ENCODE results near the gene RRBP1.
"Not testable (repeated sequence)": the region's sequence is repeated elsewhere in the genome, so short reads cannot be mapped to it uniquely, and the experiment has no call there.

Gene RRBP1

GRCh38 chr20:17709361-17710293 is 27.6 kb upstream of the RRBP1 start:
- no peak for DNase-seq (ENCODE audit: low read depth in 2 of 2)

DNA sequence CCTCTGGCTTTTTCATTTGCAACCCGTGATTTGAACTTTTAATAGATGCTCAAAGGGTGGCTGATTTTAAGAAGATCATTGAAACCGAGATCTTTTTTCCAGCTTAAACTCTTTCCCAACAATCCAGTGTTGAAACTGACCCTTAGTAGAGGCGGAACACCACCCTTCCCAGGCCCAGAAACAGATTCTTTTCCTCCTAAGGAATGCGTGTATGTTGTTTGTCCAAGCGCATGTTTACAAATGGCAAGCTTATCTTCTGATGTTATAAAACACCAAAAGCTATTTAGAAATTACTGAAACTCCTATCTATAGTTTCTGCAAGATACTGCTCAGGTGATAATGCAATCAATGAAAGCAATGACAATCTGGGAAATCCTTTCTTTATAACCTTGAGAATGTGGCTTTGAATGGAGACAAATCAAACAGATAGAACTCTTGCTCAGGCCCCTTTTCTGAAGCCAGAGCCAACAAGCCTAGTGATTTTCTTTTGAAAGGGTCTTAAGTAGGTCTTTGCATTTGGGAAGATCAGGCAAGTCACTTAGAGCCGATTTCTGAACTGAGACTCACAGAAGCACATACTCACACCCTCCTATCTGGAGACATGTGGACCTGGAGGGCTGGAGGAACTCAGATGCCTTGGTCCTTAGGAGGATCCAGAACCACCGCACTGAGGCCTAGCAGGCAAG is 26.8 kb upstream of the RRBP1 start:
- DNase-seq (ENCODE audit: low read depth in 2 of 2): no peak

- DNase-seq (ENCODE audit: low read depth in 2 of 2): not testable (repeated sequence)
Measured at GRCh38 chr20:17707951-17708350, 25.9 kb upstream of the RRBP1 start.

DNA sequence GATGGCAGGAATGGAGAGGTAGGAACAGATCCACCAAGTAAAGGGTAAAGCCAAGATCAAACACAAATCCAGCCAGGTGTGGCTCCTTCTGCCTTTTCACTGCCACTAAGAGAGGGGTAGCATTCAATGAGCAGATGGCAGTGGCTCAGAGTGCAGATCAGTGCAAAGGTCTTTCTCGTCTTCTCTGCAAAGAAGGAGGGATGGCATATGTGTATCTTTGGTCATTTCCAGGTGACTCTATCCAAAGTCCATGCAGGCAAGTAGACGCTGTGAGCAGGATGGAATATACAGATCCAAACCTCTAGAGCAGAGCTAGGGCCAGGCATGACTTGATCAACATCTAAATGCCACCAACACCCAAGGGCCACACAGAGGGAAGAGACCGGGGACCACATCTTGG is 24.6 kb upstream of the RRBP1 start:
- no peak for DNase-seq (ENCODE audit: low read depth in 2 of 2)

GRCh38 chr20:17705916-17706315 is 23.9 kb upstream of the RRBP1 start:
- DNase-seq (ENCODE audit: low read depth in 2 of 2): no peak

GRCh38 chr20:17704589-17705317 is 22.7 kb upstream of the RRBP1 start:
- no peak for DNase-seq (ENCODE audit: low read depth in 2 of 2)

- DNase-seq (ENCODE audit: low read depth in 2 of 2): no peak
Measured at GRCh38 chr20:17701826-17702225, 19.8 kb upstream of the RRBP1 start.

DNA sequence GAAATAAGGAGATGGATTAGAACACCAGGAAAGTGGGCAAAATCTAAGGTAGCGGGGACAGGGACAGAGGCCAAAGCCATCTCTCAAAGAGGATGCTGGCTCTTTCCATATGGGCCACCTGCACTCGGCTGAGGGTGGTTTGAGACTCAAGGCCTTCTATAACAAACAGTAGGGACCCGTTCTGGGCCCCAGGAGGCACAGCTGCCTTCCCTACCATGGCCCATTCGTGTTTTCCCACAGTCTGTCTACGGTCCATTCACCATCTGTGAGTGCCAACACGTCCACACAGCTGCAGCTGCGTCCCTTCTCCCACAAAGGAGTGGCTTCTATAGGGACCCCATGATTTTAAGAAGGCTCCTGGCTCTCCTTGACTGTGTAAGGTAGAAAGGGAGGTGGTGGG is 18.6 kb upstream of the RRBP1 start:
- DNase-seq (ENCODE audit: low read depth in 2 of 2): no peak

- DNase-seq (ENCODE audit: low read depth in 2 of 2): no peak
Measured at GRCh38 chr20:17699931-17700351, 17.9 kb upstream of the RRBP1 start, which contains the start of gene BANF2. Gene BANF2 (plus strand): TSS chr20:17699966. CDS start chr20:17725026, 25,060 bp downstream.

GRCh38 chr20:17698384-17698783 is 16.3 kb upstream of the RRBP1 start:
- no peak for DNase-seq (ENCODE audit: low read depth in 2 of 2)

GRCh38 chr20:17697171-17697570 is 15.1 kb upstream of the RRBP1 start:
- no peak for DNase-seq (ENCODE audit: low read depth in 2 of 2)

DNA sequence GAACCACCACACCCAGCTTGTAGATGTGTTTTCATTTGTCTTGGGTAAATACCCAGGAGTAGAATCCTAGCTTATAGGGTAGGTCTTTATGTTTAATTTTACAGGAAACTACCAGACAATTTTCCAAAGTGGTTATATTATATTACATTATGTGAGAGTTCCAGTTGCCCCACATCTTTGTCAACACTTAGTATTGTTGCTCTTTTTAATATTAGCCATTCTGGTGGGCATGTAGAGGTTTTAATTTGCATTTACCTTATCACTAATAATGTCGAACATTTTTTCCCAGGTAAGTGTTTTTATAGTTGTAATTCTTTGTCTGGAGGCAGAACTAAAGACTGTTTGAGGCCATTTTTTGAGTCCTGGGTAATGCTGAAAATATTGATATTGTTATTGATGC is 14.2 kb upstream of the RRBP1 start:
- DNase-seq (ENCODE audit: low read depth in 2 of 2): no peak

- no peak for DNase-seq (ENCODE audit: low read depth in 2 of 2)
Measured at GRCh38 chr20:17694767-17695166, 12.7 kb upstream of the RRBP1 start.

DNA sequence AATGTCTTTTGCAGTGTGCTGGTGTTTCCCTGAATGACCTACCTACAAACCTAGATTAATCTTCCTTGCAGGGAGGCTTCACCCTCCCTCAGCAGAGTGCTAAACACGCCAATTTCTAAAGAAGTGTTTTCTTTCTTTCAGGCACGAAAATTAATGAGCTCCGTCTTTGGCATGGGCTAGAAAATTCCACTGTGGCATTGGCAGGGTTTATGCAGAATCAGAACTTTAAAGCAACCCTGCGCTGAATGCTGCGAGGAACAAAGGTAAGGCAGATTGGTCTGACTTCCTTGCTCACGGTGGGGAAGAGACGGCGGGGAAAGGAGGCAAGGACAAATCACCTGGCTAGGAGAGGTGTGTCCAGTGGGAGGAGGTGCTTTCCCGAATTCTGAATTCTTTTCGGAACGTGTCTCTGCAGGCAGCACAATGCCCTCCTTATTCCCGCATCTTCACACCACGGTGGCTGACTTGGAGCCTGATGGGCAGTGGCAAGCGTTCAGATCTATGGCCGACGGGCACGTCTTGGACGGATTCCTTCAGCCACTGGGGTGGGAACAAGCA is 11.5 kb upstream of the RRBP1 start:
- DNase-seq (ENCODE audit: low read depth in 2 of 2): no peak

DNA sequence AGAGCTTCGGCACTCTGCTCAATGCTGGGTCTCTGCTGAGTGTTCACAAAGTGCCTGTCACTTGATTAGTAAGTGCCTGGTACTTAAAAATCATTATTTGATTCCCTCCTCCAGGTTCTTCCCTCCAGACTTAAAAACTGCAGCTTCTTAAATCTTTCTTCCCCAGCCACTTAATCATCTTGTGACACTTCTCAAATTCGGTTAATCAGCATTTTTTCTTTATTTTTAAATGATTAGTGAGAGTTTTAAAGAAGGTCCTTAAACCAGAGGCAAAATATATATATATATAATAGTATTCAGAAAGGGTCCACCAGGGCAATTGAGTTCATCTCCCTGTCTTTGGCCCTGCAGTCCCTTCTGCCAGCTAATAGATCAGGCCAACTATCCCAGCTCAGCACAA is 9.7 kb upstream of the RRBP1 start:
- no peak for DNase-seq (ENCODE audit: low read depth in 2 of 2)

GRCh38 chr20:17690144-17690543 is 8.1 kb upstream of the RRBP1 start:
- DNase-seq (ENCODE audit: low read depth in 2 of 2): no peak

- DNase-seq (ENCODE audit: low read depth in 2 of 2): no peak
Measured at GRCh38 chr20:17688965-17689364, 6.9 kb upstream of the RRBP1 start.

GRCh38 chr20:17687800-17688199 is 5.8 kb upstream of the RRBP1 start:
- no peak for DNase-seq (ENCODE audit: low read depth in 2 of 2)

DNA sequence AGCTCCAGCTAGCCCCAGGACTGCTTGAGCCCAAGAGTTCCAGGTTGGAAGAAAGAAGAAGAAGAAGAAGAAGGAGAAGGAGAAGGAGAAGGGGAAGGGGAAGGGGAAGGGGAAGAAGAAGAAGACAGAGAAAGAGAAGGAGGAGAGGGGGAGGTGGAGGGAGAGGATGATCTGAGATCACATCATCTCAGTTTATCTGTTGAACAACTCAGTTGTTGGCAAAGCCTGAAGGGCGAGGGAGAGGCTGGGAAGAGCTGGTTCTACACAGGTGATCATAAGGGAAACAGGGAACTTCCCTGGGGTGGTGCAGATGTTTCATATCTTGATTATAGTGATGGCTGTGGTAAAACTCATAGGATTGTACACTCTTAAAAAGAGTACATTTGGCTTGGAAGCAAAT is 3.1 kb upstream of the RRBP1 start:
- DNase-seq (ENCODE audit: low read depth in 2 of 2): no peak

DNA sequence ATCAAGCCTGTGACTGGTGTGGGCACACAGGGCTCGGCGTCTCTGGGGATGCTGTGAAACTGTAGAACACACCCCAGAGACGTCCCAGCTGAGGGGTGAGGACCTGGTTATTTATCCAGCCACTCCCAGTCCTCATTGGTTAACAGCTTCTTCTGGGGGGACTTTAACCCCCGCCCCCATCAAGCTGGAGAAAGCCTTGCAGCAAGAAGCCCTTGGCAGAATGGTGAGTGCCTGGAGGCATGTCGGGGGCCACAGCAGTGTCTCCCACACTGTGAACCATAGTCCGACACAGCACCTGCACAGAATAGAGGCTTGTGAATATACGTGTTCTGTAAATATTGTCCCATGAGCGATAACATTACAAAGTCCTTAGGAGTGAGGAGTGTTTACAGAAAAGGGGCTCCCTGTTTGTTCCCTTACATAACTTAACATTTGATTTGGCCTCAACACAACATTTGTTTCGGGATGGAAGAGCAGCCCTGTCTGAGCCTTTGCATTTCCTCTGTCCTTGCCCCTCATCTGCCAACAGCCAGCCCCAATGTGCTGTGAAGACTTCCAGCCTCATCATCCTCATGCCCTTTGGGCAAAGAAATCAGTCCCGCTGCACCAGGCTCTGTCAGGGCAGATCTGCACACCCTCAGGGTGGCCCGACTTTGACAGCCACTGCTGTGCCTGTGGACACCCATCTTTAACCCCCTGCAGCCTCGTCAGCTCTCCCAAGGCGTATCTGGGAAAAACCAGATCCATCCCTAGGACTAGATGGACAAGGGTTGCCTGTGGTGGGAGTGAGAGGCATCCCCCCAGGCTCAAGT is 2.2 kb upstream of the RRBP1 start:
- DNase-seq (ENCODE audit: low read depth in 2 of 2): no peak

Data from stimulated activated CD4-positive, alpha-beta T cell treated with anti-CD3 and anti-CD28 coated beads, Interleukin-12 subunit alpha, Interleukin-12 subunit beta, amount 100 ng/mL, for 24 hours (primary cell).